ENCODE data around the gene CRISP1. TPM values are rescaled to one million over a fixed set of nuclear protein-coding genes. Genes with fewer than 3 reads are reported as not detected.

CRISP1 gene
- total RNA-seq, 2 experiments from 2014 or later: not detected

GRCh38 chr6:49888742-49889431 is 22.6 kb upstream of the CRISP1 start:
- no peaks in the 10 kb centered on the region for H3K4me1 ChIP-seq (ENCODE audit: insufficient read depth, low read length)
- ATAC-seq (ENCODE audit: poor library complexity) (no peak), DNase-seq (no peak)
- no peak overlapping the region for H3K4me3 Mint-ChIP-seq
- H3K36me3 Mint-ChIP-seq (ENCODE audit: low read depth): no peaks in the 10 kb centered on the region
- H3K9me3 Mint-ChIP-seq: peaks cover 14% of the 10 kb centered on the region
- TF ChIP-seq CTCF (IDR thresholded peaks at IDR 0.05): no peak
- intact Hi-C loops (cut with DNase I, micrococcal nuclease): no loop called here
- no peak overlapping the region for H3K4me3 ChIP-seq (ENCODE audit: low read length)
- ChIA-PET CTCF (no interaction called here), POLR2A (no interaction called here)
- H3K4me1 Mint-ChIP-seq (ENCODE audit: low read depth): no peaks in the 10 kb centered on the region
- no peaks in the 10 kb centered on the region for H3K27me3 ChIP-seq (ENCODE audit: control insufficient read depth in 1 of 2, insufficient read depth in 2 of 2, low read length in 2 of 2)
- no peak overlapping the region for H3K27ac Mint-ChIP-seq
- no peak overlapping the region for H3K27ac ChIP-seq (ENCODE audit: low read depth in 1 of 2, low read length in 2 of 2)
- H3K36me3 ChIP-seq (ENCODE audit: insufficient read depth, low read length): no peaks in the 10 kb centered on the region
- no peaks in the 10 kb centered on the region for H3K27me3 Mint-ChIP-seq
- H3K9me3 ChIP-seq (ENCODE audit: control insufficient read depth in 1 of 2, insufficient read depth in 1 of 2, low read length in 2 of 2): peaks cover 6 to 12% of the 10 kb centered on the region in 2 experiments

DNA sequence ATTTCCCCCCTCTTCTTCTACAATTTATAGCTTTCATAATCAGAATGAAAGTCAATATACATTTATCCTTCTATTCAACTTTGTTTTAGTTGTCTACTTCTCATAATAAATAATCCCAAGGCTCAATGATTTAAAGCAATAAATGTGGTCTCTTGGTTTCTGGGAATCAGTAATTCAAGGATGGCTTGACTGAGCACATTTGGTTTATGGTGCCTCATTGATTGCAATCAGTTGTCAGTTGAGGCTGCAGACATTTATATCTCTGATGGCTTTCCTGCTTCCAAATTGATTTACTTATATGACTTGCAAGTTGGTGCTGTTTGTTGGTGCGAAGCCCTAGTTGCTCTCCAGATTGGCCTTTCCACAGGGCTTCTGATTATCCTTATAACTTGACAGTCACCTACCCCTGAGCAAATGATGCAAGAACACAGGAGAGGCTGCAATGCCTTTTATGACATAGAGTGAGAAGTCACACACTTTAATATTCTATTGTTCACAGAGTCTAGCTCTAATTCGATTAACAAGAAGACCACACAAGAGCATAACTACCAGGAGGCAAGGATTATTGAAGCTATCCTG is 2.7 kb upstream of the CRISP1 start:
- H3K27me3 ChIP-seq (ENCODE audit: control insufficient read depth in 1 of 2, insufficient read depth in 2 of 2, low read length in 2 of 2): no peaks in the 10 kb centered on the region
- DNase-seq: no peak
- peaks cover 3% of the 10 kb centered on the region for H3K9me3 Mint-ChIP-seq
- ChIA-PET POLR2A (no interaction called here), CTCF (no interaction called here)
- no peaks in the 10 kb centered on the region for H3K4me1 ChIP-seq (ENCODE audit: insufficient read depth, low read length)
- no peaks in the 10 kb centered on the region for H3K4me1 Mint-ChIP-seq (ENCODE audit: low read depth)
- H3K9me3 ChIP-seq (ENCODE audit: control insufficient read depth in 1 of 2, insufficient read depth in 1 of 2, low read length in 2 of 2): peaks cover 4% of the 10 kb centered on the region in 2 experiments
- no peak for ATAC-seq (ENCODE audit: poor library complexity)
- H3K36me3 ChIP-seq (ENCODE audit: insufficient read depth, low read length): no peaks in the 10 kb centered on the region
- no peak overlapping the region for H3K4me3 Mint-ChIP-seq
- H3K4me3 ChIP-seq (ENCODE audit: low read length): no peak overlapping the region
- intact Hi-C loops (cut with DNase I, micrococcal nuclease): no loop called here
- no peak overlapping the region for H3K27ac Mint-ChIP-seq
- no peak for TF ChIP-seq CTCF (IDR thresholded peaks at IDR 0.05)
- H3K27ac ChIP-seq (ENCODE audit: low read depth in 1 of 2, low read length in 2 of 2): no peak overlapping the region
- H3K36me3 Mint-ChIP-seq (ENCODE audit: low read depth): no peaks in the 10 kb centered on the region
- no peaks in the 10 kb centered on the region for H3K27me3 Mint-ChIP-seq

DNA sequence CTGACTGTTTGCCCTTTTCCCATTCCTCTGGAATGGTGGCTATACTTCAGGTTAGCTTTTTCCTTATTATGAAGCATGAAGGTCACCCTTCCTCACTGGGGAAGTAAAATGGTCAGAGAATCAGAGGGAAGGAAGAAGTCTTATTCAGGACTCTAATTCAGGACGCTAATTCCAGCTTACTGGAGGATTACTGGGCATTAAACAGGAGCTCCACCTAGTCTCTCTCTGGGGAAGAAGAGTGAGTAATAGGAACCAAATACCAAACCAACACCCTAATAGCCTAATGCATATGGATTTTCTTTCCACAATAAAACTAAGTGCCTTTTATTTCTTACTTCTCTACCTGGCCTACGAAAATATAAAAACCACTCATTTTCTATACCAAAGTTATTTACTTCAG is 10.1 kb downstream of the CRISP1 start:
- H3K27ac ChIP-seq (ENCODE audit: low read depth in 1 of 2, low read length in 2 of 2): no peak overlapping the region
- no peaks in the 10 kb centered on the region for H3K27me3 ChIP-seq (ENCODE audit: control insufficient read depth in 1 of 2, insufficient read depth in 2 of 2, low read length in 2 of 2)
- Mint-ChIP-seq H3K27ac (no peak overlapping the region), H3K9me3 (peaks cover 3% of the 10 kb centered on the region), H3K4me1 (ENCODE audit: low read depth) (no peaks in the 10 kb centered on the region), H3K36me3 (ENCODE audit: low read depth) (no peaks in the 10 kb centered on the region), H3K27me3 (peaks cover 9% of the 10 kb centered on the region), H3K4me3 (no peak overlapping the region)
- ATAC-seq (ENCODE audit: poor library complexity) (no peak), DNase-seq (no peak)
- no peak overlapping the region for H3K4me3 ChIP-seq (ENCODE audit: low read length)
- intact Hi-C loops (cut with DNase I, micrococcal nuclease): no loop called here
- H3K9me3 ChIP-seq (ENCODE audit: control insufficient read depth in 1 of 2, insufficient read depth in 1 of 2, low read length in 2 of 2): no peaks in the 10 kb centered on the region
- no peaks in the 10 kb centered on the region for H3K36me3 ChIP-seq (ENCODE audit: insufficient read depth, low read length)
- ChIA-PET POLR2A (no interaction called here), CTCF (no interaction called here)
- no peaks in the 10 kb centered on the region for H3K4me1 ChIP-seq (ENCODE audit: insufficient read depth, low read length)
- no peak for TF ChIP-seq CTCF (IDR thresholded peaks at IDR 0.05)

All from CD4-positive, alpha-beta T cell (primary cell).